Stimulated activated naive CD4-positive, alpha-beta T cell treated with Interleukin-2 at 50 U/mL for 16 hours (primary cell): ENCODE data around the gene SLC35F1.
A peak's percentile ranks its signal among the peaks of the same experiment; 100 is the strongest.

ENCODE experiments used
- DNase-seq: peaks from one replicate; lab custom pipeline; 2025; lab: John Stamatoyannopoulos, UW

SLC35F1 gene

DNA sequence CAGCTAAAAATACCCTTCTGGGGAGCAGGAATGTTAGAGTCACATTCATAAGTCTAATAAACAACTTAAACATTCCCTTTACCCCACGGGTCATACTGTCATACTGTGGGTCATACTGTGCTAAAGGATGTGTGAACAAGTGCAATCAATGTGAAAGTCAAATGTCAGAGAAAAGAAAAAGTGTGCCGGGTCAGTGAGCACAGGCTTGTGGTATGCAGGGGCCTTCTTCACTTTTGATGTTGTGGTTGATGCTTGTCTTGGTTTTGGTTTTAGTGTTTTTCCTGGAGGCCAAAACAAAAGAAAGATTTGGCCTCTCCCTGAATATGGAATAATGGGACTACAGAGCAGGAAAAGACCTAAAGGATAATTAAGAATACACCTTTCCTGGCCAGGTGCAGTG, 373.1 kb downstream of the SLC35F1 start:
- DNase-seq, result no peak

DNA sequence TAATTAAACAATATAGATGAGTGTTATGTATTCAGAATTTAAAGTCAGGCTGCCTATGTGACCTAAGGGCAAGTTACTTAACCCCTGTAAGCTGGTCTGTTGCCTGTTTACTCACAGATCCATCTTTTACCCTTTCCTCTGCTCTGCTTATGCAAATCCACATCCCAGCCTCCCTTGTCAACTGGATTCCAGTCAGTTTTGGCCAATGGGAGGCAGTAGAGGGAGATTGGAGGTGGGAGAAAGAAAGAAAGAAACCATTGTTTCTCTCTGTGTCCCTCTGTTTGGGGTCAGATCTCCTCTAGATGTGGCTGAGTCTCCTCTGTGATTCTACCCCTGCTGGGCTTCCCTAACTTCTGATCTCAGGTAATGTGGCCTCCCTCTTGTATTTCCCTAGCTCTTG, 374.2 kb downstream of the SLC35F1 start:
- DNase-seq, result no peak

GRCh38 chr6:118283766-118284165, 376.7 kb downstream of the SLC35F1 start:
- DNase-seq, result peak; percentile 19

DNA sequence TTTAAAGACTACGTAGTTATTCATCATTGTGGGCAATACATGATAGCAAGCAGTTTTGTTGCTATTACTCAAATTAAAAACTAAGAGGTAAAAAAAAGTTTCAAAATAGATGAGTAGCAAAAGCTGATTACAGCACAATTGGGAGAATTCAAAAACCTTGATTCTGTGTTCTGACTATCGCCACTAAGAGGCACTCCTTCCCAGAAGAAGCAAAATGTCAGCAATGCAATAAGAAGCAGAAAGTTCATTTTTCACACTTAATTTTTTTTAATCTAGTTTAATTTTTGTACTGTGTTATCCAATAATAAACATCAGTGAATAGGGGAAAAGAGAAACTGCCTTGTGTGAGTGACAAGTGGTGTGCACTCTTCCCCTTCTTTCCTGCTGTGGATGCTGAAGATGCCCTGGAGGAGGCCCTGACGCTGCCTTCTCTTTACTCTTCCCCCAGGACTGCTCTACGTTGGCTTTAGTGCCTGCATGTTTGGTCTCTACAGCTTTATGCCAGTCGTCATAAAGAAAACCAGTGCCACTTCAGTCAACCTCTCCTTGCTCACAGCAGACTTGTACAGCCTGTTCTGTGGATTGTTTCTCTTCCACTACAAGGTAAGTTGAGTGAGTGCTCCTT, 377.8 kb downstream of the SLC35F1 start:
- DNase-seq, result no peak

GRCh38 chr6:118285791-118286190, 378.7 kb downstream of the SLC35F1 start:
- no peak for DNase-seq

DNA sequence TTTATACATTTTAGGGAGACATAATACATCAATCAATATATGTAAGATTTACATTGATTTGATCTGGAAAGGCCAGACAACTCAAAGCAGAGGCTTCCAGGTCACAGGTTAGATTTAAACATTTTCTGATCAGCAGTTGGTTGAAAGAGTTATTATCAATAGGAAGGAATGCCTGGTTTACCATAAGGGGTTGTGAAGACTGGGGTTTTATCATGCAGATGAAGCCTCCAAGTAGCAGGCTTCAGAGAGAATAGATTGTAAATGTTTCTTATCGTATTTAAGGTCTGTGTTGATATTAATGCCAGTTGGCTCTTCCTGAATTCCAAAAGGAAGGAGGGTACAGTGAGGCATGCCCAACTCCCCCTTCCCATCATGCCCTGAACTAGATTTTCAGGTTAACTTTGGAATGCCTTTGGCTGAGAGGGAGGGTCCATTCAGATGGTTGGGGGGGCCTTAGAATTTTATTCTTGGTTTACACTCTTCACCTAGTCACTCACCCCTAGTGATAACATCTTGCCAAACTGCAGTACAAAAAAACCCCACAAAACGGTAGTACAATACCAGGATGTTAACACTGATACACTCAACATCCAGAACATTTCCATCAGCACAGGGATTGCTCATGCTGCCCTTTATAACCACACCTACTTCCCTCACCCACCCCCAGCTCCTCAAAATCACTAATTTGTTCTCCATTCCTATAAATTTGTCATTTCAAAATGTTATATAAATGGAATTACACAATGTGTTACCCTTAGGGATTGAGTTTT, 381.5 kb downstream of the SLC35F1 start:
- no peak for DNase-seq

- no peak for DNase-seq
Observed at GRCh38 chr6:118292558-118292957, 385.5 kb downstream of the SLC35F1 start.

DNA sequence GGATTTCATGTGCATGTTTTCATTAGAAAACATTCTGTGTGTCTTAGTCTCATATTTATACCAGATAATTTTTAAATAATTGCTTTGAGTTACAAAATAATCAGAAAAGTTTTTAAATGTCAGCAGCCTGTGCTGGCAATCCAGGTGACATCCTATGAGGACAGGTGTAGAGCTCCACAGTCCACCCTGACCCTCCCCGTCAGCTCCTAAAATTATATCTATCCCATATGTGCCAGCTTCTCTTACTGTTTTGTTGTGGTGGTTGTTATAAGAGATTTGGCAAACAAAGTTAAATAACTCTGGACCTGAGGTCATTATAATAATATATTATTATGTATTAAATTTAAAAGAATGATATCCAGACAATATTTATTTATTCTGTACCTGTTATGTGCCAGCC, 387.8 kb downstream of the SLC35F1 start:
- no peak for DNase-seq

- DNase-seq, result no peak
Observed at GRCh38 chr6:118295336-118295735, 388.3 kb downstream of the SLC35F1 start.

DNA sequence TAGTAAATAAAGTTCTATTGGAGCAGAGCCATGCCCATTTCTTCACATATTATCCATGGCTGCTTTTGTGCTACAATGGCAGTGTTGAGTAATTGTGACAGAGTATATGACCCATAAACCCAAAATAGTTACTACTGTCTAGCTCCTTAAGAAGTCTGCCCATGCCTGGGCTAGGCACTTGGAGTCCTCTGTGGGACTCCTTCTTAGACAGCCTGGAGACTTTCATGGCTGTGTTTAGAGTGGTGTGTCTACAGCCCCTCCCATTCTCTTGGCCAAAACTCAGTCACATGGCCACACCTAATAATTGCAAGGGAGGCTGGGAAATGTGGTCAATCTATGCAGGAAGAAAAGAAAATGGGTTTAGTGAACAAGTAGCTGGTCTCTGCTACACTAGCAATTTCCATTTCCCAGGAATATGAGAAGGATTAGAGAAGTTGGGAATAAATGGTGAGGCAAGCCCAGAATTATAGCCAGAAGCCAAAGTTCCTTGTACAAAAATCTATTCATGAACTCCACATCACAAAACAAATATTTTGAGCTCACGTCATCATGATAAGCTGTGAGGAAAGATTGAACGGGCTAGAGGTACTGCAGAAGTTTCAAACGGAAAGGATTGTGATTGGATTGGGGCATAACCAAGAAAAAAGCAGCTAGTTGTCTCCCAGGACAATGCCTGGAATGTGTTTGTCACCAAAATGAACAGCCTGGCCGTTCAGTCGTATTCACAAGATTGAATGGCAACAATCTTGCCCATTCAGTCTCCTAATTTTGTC, 389.3 kb downstream of the SLC35F1 start:
- no peak for DNase-seq

- no peak for DNase-seq
Observed at GRCh38 chr6:118297821-118298220, 390.8 kb downstream of the SLC35F1 start.

- no peak for DNase-seq
Observed at GRCh38 chr6:118298476-118299427, 391.7 kb downstream of the SLC35F1 start.

- DNase-seq, result no peak
Observed at GRCh38 chr6:118299457-118299856, 392.4 kb downstream of the SLC35F1 start.

GRCh38 chr6:118304321-118304720, 397.3 kb downstream of the SLC35F1 start:
- no peak for DNase-seq

- no peak for DNase-seq
Observed at GRCh38 chr6:118305081-118305480, 398.0 kb downstream of the SLC35F1 start.

DNA sequence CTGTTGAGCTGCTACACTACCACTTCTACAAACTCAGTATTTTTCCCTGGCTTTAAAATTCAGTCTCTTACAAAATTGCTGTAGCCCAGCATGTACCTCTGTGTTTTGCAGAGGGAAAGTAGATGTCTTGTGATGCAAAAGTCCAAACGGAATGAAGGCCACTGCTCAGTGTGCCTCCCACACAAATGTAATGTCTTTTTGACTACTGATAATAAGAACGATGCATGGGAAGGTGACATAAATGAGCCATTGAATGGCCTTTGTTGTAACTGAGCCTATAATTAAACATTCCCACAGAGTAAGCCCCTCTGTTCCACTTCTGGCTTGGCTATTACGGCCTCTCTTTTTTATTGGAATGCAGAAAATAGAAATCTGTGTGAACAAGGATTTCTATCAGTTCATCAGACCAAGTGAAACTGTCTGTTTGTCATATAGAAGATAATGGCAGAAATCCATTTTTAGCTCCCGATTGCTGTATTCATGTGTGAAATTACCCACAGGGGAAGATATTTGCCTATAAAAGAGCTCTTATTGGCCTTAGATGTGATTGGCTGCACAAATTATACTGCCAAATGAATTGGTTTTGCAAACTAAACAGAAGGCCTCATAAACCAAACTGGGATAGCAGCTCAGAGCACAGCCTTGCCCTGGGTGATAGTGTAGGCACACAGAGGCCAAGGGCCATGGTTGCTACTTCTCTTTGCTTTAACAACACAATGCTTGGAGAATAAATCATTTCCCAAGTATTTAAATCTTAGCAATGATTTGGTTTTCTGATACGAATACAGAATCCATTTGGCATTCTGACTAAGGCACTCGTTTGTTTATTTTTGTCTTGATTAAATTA, 399.6 kb downstream of the SLC35F1 start:
- DNase-seq, result no peak

DNA sequence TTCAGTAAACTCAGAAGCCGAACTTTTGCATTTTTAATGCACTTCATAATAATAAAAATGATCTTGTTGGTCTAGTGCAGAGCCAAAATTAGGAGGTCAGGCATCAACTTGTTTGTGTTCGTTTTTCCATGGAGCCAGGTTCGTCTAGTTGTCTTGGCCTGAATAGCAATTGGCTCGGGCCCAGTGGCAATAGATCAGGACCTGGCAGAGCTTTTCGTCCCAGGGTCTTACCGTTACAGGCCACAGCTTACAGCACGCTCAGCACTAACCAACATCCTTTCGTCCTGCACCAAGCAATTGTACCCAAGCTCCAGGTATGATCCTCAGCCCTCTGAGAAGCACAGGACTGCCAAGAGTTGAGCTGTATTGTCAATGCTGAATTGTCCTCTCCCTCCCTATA, 400.5 kb downstream of the SLC35F1 start:
- no peak for DNase-seq

- no peak for DNase-seq
Observed at GRCh38 chr6:118309337-118310093, 402.5 kb downstream of the SLC35F1 start.

- DNase-seq, result no peak
Observed at GRCh38 chr6:118313208-118313607, 406.1 kb downstream of the SLC35F1 start.

- DNase-seq, result no peak
Observed at GRCh38 chr6:118313762-118314161, 406.7 kb downstream of the SLC35F1 start.
